ENCODE results near the gene LMO7.

Gene LMO7

DNA sequence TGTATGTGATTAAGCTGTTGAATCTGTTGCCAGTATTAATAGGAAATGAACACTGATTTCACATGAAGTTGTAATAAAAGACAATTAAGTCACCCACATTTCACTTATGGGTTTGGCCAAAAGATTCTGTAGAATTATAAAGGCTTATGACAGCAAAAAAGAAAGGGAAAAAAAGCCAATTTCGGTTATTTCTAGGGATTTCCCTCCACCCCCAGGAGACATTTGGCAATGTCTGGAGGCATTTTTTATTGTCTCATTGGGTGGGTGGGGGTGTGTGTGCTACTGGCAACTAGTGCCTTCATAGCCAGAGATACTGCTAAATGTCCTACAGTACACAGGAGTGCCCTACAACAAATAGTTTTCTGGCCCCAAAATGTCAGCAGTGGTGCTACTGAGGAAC lies 175.7 kb downstream of the LMO7 start:
- TF ChIP-seq, protein P1, sequence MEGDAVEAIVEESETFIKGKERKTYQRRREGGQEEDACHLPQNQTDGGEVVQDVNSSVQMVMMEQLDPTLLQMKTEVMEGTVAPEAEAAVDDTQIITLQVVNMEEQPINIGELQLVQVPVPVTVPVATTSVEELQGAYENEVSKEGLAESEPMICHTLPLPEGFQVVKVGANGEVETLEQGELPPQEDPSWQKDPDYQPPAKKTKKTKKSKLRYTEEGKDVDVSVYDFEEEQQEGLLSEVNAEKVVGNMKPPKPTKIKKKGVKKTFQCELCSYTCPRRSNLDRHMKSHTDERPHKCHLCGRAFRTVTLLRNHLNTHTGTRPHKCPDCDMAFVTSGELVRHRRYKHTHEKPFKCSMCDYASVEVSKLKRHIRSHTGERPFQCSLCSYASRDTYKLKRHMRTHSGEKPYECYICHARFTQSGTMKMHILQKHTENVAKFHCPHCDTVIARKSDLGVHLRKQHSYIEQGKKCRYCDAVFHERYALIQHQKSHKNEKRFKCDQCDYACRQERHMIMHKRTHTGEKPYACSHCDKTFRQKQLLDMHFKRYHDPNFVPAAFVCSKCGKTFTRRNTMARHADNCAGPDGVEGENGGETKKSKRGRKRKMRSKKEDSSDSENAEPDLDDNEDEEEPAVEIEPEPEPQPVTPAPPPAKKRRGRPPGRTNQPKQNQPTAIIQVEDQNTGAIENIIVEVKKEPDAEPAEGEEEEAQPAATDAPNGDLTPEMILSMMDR (conservative IDR thresholded peaks at IDR 0.05) = no peak
- H3K27ac ChIP-seq = peak overlapping the region; percentile 82

DNA sequence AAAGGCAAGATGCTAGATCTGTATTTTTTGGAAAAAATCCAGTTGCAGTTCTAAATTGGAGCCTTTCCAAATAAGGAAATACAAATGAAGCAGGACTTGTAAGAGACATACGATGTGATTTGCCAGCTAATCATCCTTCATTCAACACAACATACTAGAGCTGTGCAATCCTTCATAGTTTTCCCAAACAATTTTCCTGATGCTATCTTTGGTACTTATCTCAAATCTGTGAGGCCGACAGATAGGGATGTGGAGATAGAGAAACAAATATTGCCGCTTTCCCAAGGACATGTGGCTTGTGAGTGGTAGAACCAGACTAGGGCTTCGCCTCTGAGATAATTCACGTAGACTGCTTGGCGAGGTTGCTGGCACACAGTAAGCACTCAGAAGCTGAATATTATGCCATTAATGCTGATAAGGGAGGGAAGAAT lies 176.6 kb downstream of the LMO7 start:
- TF ChIP-seq, protein P1 (conservative IDR thresholded peaks at IDR 0.05) = no peak
- H3K27ac ChIP-seq = peak overlapping the region; percentile 82

DNA sequence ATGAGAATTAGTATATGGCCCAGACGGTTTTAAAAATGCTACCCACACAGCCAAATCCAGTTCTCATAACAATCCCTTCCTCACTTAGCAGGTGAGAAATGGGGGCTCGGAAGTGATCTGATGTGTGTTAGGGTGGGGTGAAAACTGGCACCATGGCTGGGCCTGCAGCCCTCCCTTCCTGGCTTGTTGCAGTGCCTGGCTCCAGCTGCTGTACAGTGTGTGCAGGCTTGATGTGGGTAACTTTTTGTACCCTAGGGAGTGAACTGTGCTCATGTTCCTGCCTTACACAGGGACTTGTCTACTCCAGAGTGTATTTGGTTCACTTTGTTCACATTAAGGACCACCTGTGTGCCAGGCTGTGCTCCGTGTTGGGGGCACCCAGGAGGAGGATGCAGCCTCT lies 177.2 kb downstream of the LMO7 start:
- peak overlapping the region; percentile 82 for H3K27ac ChIP-seq
- TF ChIP-seq, protein P1 (conservative IDR thresholded peaks at IDR 0.05) = no peak

DNA sequence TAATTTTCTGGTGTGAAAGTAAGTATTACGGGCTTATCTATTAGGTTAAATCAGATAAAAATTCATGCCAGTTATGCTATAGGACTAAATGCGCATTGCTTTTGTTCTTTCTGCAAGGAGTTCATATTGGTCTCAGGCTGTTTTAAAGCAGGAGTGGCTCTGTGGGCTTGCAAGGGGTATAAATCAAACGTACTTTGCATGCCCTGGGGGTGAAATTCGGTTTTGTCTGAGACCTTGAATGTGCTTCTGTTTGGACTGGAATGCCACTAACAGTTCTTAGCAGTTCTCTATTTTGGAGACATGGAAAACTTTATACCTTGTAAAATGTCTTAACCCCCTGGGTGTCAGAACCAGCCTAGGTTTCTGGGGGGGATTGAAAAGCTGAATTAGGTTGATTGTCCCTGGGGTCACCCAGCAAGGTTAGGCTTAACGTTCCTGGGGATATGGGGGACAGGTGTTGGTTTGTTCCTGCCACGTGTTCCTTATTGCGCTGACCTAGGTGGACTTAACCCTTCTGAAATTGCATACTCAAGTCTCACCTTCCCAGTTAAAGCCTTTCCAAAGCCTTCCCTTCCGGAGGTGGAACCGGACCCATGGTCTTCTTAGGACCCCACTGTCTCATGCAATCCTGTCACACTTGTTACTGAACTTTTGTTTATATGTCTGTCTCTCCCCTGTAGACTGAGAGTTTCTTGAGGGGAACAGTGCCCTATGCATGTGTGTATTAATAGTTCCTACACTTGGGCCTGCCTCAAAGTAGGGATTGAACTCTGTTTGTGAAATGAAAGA lies 182.2 kb downstream of the LMO7 start:
- H3K27ac ChIP-seq = no peak overlapping the region
- TF ChIP-seq, protein P1 (conservative IDR thresholded peaks at IDR 0.05) = no peak

DNA sequence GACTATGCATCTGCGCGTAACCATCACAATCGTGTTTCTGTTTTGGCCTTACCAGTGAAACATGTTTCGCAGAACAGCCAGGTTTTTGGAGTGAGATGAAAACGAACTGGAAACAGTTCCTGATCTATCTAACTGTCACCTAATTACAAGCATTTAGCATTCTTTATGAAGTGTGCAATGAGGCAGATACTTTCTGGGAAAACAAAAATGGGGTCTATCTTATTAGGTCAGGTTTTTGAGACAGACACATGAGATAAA lies 182.8 kb downstream of the LMO7 start:
- no peak overlapping the region for H3K27ac ChIP-seq
- TF ChIP-seq, protein P1 (conservative IDR thresholded peaks at IDR 0.05) = no peak

DNA sequence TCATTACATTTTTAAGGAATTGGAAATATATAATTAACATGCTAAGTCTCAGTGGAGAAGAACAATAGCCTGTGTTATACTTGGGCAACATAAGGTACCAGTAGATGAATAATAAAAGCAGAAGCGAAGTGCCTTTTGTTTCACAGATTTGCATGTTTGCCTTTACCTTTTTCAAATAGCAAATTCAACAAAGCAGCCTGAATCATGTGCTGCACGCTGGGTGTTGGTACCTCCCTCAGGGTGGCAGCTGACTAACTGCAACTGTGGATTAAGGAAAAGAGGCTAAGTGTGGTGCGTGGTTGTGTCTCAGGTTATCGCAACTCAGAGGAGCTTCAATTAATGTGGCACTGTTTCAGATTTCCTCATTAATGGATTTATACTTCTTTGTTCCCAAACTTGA lies 189.0 kb downstream of the LMO7 start:
- TF ChIP-seq, protein P1 (conservative IDR thresholded peaks at IDR 0.05) = no peak
- no peak overlapping the region for H3K27ac ChIP-seq

DNA sequence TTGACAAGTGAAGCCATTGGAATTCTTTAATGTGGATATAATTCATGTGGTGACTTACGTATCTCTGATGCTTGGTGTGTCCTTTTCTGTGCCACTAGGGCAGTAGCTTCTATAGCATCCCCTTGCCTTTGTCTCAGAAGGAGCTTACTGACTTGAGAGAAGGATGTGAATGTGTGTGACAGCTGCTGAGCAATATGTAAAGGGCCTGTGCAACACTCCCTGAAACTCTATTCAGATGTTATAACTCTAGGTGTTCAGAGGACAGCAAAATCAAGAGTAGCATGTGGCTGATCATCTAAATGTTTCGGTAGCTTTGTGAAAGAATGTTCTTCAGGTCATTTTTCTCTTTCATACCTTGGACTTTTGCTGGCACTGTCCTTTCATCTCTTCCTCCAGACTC lies 189.5 kb downstream of the LMO7 start:
- TF ChIP-seq, protein P1 (conservative IDR thresholded peaks at IDR 0.05) = no peak
- no peak overlapping the region for H3K27ac ChIP-seq
